ENCODE results near the gene ANKRD63. TPM values are rescaled to one million over a fixed set of nuclear protein-coding genes. Genes with fewer than 3 reads are reported as not detected.
A peak's percentile ranks its signal among the peaks of the same experiment; 100 is the strongest.

The ANKRD63 gene
- total and polyA plus RNA-seq, 2 of the 8 experiments (the other 6 are each of a cell fraction or from before 2014, with no cell fraction given): 0.18 to 0.26 TPM

DNA sequence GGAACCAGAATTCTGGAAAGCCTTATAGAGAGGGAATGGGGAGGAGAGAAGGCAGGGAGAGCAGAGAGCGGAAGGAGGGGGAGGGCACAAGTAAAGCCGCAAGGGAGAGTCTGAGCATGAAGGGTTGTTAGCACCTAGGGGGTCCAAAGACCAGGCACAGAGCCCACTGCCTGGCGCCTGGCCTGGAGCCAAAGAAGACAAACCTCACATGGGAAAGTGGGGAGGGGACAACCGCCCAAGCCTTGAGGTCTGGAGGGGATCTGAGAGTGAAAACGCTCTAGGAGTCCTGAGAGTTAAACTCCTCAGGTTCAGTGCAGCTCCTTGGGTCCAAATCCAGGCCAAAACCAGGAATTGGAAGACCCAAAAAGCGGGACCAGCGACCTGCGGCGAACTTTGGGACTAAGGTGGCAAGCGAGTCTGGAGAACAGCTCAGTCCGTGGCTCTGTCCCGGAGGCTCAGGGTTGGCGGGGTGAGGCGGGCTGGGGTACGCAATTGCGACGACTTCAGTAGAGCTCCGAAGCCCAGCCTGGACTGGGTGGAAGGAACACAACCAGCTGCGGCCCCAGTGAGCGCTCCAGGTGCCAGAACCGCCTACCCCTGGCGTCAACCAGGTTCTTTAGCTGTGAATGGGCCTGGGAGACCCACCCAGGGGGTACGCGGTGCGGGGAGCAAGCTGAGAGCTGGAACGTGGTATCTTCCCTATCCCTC is 39.8 kb upstream of the ANKRD63 start:
- Histone ChIP-seq H2AFZ (ENCODE audit: low read length) (no peak overlapping the region), H4K91ac (replicated peaks; ENCODE audit: insufficient read length, low read length) (no peak overlapping the region), H4K5ac (ENCODE audit: insufficient read length, low read depth, low read length) (no peak overlapping the region), H4K8ac (ENCODE audit: extremely low read depth, insufficient read depth, low read length) (no peak overlapping the region; the same call in 1 of the 2 replicates), H3K4me2 (ENCODE audit: insufficient read depth in 1 of 2, low read depth in 2 of 2, low read length in 2 of 2) (peak overlapping the region; percentile 70 to 90), H3K9me3 (ENCODE audit: insufficient read depth in 2 of 2, low read depth in 1 of 2, low read length in 1 of 2) (no peaks in the 10 kb centered on the region), H3K36me3 (ENCODE audit: control insufficient read depth in 2 of 4, insufficient read depth in 4 of 4, low read length in 3 of 4) (peaks cover 0 to 4% (median 0%) of the 10 kb centered on the region in 4 experiments; a peak in 2 of 8 replicates), H3K79me2 (ENCODE audit: control insufficient read depth in 1 of 2, insufficient read depth in 2 of 2, low read length in 2 of 2) (peaks cover 0 to 14% of the 10 kb centered on the region in 2 experiments; a peak in 3 of 4 replicates), H3K56ac (replicated peaks; ENCODE audit: insufficient read length, low read depth, low read length) (no peak overlapping the region), H3K23me2 (ENCODE audit: low read depth, low read length) (peaks cover 13% of the 10 kb centered on the region), H2BK12ac (ENCODE audit: low read depth, low read length) (no peak overlapping the region), H4K20me1 (replicated peaks in 1 of 2; ENCODE audit: control insufficient read depth in 1 of 2, insufficient read depth in 2 of 2, low read length in 2 of 2) (no peaks in the 10 kb centered on the region), H2BK120ac (replicated peaks; ENCODE audit: low read depth, low read length) (no peak overlapping the region), H3K23ac (ENCODE audit: insufficient read length) (no peak overlapping the region), H2BK5ac (ENCODE audit: low read depth, low read length) (0 out of 2 replicates have a peak overlapping the region, but pooled peaks have one; percentile 11), H3K9ac (replicated peaks in 1 of 4; ENCODE audit: extremely low read depth in 1 of 4, low read depth in 3 of 4, low read length in 3 of 4) (no peak overlapping the region), H2AK5ac (ENCODE audit: low read depth, low read length) (no peak overlapping the region), H3K4me3 (ENCODE audit: extremely low read depth in 1 of 4, insufficient read depth in 2 of 4, low read depth in 3 of 4, low read length in 4 of 4) (peak overlapping the region; percentile 15 to 59 (median 40); a peak in 7 of 8 replicates), H2BK15ac (ENCODE audit: low read length) (0 out of 2 replicates have a peak overlapping the region, but pooled peaks have one; percentile 73), H2BK20ac (ENCODE audit: low read length) (no peak overlapping the region), H3K18ac (ENCODE audit: extremely low read depth, low read length) (no peak overlapping the region), H3K14ac (ENCODE audit: insufficient read length) (no peak overlapping the region), H3K27me3 (replicated peaks in 1 of 4; ENCODE audit: control insufficient read depth in 3 of 4, extremely low read depth in 1 of 4, insufficient read depth in 3 of 4, low read length in 3 of 4) (peaks cover 0 to 20% (median 9%) of the 10 kb centered on the region in 4 experiments; a peak in 4 of 7 replicates), H3K4ac (replicated peaks; ENCODE audit: insufficient read length, low read depth, low read length) (no peak overlapping the region), H3K79me1 (ENCODE audit: low read depth, low read length) (no peaks in the 10 kb centered on the region; the same call in 1 of the 2 replicates), H3K27ac (ENCODE audit: low read depth, low read length) (no peak overlapping the region), H3K4me1 (replicated peaks in 1 of 4; ENCODE audit: control insufficient read depth in 3 of 4, insufficient read depth in 4 of 4, low read length in 3 of 4) (peaks cover 13 to 36% (median 26%) of the 10 kb centered on the region in 4 experiments)
- DNase-seq (ENCODE audit: low read depth in 1 of 2, low spot score in 2 of 2) (peak in 1 of 2 experiments; percentile 55), FAIRE-seq (no peak)
- TF ChIP-seq POLR2A (IDR thresholded peaks at IDR 0.05; ENCODE audit: control extremely low read depth in 1 of 2, low read depth in 2 of 2, low read length in 2 of 2) (no peak), SAP30 (IDR thresholded peaks at IDR 0.05; ENCODE audit: insufficient read depth, insufficient replicate concordance, low read length) (peak; percentile 41), EGR1 (IDR thresholded peaks at IDR 0.05; ENCODE audit: borderline replicate concordance, low read depth, low read length) (peak; percentile 2; the same call in 1 of the 2 replicates), EZH2 (IDR thresholded peaks at IDR 0.05; ENCODE audit: low read depth, low read length, severe bottlenecking) (peak; percentile 41), KDM4A (IDR thresholded peaks at IDR 0.05; ENCODE audit: low read depth, low read length, severe bottlenecking) (peak; percentile 71), SUZ12 (IDR thresholded peaks at IDR 0.05; ENCODE audit: low read length) (peak; percentile 40; the same call in 1 of the 2 replicates)
- ChIA-PET CTCF (ENCODE audit: partially characterized antibody) (interaction anchor here (0.7 to 23.9 kb wide), 15 partner anchors 9 to 202 kb away, joined by 3 to 584 read pairs (median 4); partner anchors contain the start of genes ANKRD63, CCDC9B, IVD and PLCB2), POLR2A (ENCODE audit: partially characterized antibody) (interaction anchor here (0.8 to 2.2 kb wide), 9 partner anchors 10 to 55 kb away, joined by 3 to 13 read pairs (median 6); no protein-coding TSS in a partner anchor)
- 10% methylated on average over 26 of the region's 26 CpGs; no CpG with 5 or more reads in 1 of the 2 experiments for WGBS, 2 experiments (ENCODE audit: extremely low coverage in 1 of 2, insufficient coverage in 1 of 2, insufficient read length in 1 of 2, insufficient replicate concordance in 2 of 2, low coverage in 1 of 2, low lambda C conversion rate in 2 of 2, missing lambda C conversion rate in 1 of 2)

Data from H1 (cell line).